HFF-Myc (cell line): Measurements from ENCODE around the gene MTMR12.

ENCODE experiments used
- DNase-seq: peaks from one replicate; pipeline ENCODE4 v3.0.0-alpha.2; 2011; ENCODE audit warnings: low read depth; ENCODE audit errors: extremely low read depth
- H3K4me3 ChIP-seq: replicated peaks from 2 replicates; pipeline ENCODE4 v1.5.1; 2011; ENCODE audit warnings: low read depth, mild to moderate bottlenecking, control low read depth, low read length
- CTCF ChIP-seq: IDR thresholded peaks from 2 replicates; pipeline ENCODE4 v1.5.1; 2012; ENCODE audit warnings: mild to moderate bottlenecking, low read depth, low read length, control low read depth; ENCODE audit errors: missing control alignments

MTMR12 gene

GRCh38 chr5:32241034-32241783, 71.5 kb downstream of the MTMR12 start:
- no peak overlapping the region for H3K4me3 ChIP-seq
- DNase-seq: no peak
- no peak for TF ChIP-seq CTCF

GRCh38 chr5:32239385-32239784, 73.4 kb downstream of the MTMR12 start:
- no peak for TF ChIP-seq CTCF
- DNase-seq: no peak
- no peak overlapping the region for H3K4me3 ChIP-seq

DNA sequence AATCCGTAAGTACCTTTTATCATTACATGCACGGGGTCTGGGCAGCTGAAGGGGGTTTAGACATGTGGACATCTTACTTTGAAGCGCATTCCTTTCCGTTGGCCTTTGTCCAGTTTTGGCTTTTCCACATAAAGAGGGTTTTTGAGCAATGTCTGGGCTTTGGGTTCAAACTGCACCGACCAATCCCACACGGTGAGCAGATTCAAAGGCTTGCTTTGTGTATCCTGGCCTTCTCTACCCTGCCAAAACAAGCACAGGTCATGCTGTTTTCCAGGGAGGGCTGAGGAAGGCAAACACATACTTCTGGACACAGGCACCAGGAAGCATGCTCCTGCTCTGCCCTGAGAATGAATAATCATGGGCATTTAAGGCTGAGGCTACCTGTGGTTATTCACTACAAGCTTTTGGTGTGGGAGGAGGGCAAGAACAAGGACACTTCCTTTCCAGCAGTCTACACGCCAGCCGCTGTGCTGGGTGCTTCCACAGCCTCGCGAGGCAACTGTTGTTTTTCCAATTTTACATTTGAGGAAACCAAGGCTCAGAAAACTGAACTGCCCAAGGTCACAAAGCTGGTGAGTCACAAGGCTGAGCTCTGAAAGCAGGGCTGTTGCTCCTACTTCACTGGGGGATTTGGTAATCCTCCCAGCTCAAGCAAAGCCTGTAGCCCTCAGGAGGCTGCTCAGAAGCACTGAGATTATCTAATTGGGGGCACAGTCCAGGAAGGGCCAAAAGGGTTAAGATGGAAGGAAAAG, 78.9 kb downstream of the MTMR12 start:
- DNase-seq: no peak
- no peak for TF ChIP-seq CTCF
- no peak overlapping the region for H3K4me3 ChIP-seq

DNA sequence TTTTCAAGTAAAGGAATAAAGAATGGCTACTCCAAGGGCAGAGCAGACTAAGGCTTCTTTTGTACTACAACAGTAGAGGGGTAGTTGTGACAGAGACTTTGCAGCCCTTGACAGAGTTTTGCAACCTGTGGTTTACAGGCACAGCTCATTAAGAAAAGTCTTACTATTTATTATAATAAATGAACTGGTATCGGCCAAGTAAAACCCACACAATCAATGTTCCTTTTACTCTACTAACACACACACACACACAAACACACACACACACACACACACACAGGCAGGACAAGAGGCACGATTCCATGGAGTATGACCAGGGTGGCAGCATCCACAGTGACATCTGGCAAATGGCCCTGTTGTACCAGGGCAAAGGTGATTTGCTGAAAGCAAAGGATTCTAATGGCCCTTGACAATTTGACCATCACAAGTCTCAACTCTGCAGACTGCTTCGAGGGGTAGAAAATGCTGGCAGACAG, 79.5 kb downstream of the MTMR12 start:
- no peak overlapping the region for H3K4me3 ChIP-seq
- DNase-seq: no peak
- TF ChIP-seq CTCF: no peak

GRCh38 chr5:32232441-32233219, 80.1 kb downstream of the MTMR12 start:
- no peak overlapping the region for H3K4me3 ChIP-seq
- DNase-seq: no peak
- peak; percentile 85 for TF ChIP-seq CTCF

DNA sequence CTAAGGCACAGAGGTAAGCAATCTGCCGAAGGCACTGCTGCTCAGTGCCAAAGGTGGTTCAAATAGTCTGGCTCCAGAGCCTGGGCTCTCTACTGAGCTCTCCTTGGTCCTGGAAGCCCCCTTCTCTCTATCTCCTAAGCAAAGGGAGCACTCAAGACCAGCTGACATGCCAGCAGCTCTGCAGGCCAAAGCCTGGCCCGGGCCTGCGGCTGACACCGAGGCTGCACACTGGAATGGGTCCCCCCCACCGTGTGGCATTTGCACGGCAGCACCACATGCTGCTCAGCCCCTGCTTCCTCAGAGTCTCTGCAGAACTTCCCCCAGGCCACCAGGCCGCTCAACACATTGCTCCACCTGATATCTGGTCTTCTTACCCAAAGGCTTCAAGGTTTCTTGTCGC, 80.8 kb downstream of the MTMR12 start:
- no peak for TF ChIP-seq CTCF
- no peak for DNase-seq
- no peak overlapping the region for H3K4me3 ChIP-seq
